SK-N-SH (cell line): ENCODE results near the gene COL4A6. TPM values are rescaled to one million over a fixed set of nuclear protein-coding genes. Genes with fewer than 3 reads are reported as not detected.

Experiments used
- CTCF ChIA-PET: fragments of 300-600, 350-600 bp; formaldehyde crosslinking; extraction: SDS; loops from one replicate; lab custom pipeline; 2021; lab: Yijun Ruan, JAX
- POLR2A ChIA-PET: fragments of 350-600 bp; sonication (Branson Sonifier 250); formaldehyde crosslinking; extraction: SDS; loops from one replicate; lab custom pipeline; 2020; ENCODE audit warnings: antibody characterized with exemption, inconsistent platforms; lab: Yijun Ruan, JAX
- DNase-seq: peaks from one replicate; pipeline ENCODE4 v3.0.0; 2012
- H2AFZ ChIP-seq: fragments of 200-600 bp; sonication (generic); 2 replicates; pipeline ENCODE4 v1.8.1; 2016; ENCODE audit warnings: antibody characterized with exemption, mild to moderate bottlenecking, low read depth
- H3F3A ChIP-seq: fragments of 200-600 bp; sonication (generic); replicated peaks from 2 replicates; pipeline ENCODE3; 2016; ENCODE audit warnings: antibody characterized with exemption, mild to moderate bottlenecking; ENCODE audit not compliant: insufficient read depth
- H3K27ac ChIP-seq, 2 experiments: fragments of 200-500 bp in 1 of 2; fragments of 200-600 bp in 1 of 2; sonication (Bioruptor generic) in 1 of 2; sonication (generic), shearing (Covaris generic) in 1 of 2; 2 replicates each; pipeline versions ENCODE4 v1.5.1 to v1.6.1; 2014 to 2016; ENCODE audit warnings: low read depth in 2 of 2, inconsistent platforms in 1 of 2, low read length in 1 of 2, mild to moderate bottlenecking in 1 of 2, mixed read lengths in 1 of 2
- H3K27me3 ChIP-seq: fragments of 200-600 bp; sonication (generic), shearing (Covaris generic); 2 replicates; pipeline ENCODE4 v1.6.1; 2016; ENCODE audit warnings: mixed run types; ENCODE audit not compliant: insufficient read depth
- H3K36me3 ChIP-seq, 2 experiments: fragments of 200-500 bp in 1 of 2; fragments of 200-600 bp in 1 of 2; sonication (Bioruptor generic) in 1 of 2; sonication (generic) in 1 of 2; replicated peaks in 1 of 2; 2 replicates each; pipeline versions ENCODE3 to v1.5.1; 2014 to 2016; ENCODE audit warnings: low read length in 1 of 2, mild to moderate bottlenecking in 1 of 2; ENCODE audit not compliant: insufficient read depth in 2 of 2, control insufficient read depth in 1 of 2
- H3K4me1 ChIP-seq, 2 experiments: fragments of 200-500 bp in 1 of 2; fragments of 200-600 bp in 1 of 2; sonication (Bioruptor generic) in 1 of 2; sonication (generic), shearing (Covaris generic) in 1 of 2; 2 replicates each; pipeline versions ENCODE4 v1.5.1 to v1.6.1; 2014 to 2016; ENCODE audit warnings: low read depth in 1 of 2, low read length in 1 of 2, mixed run types in 1 of 2; ENCODE audit not compliant: insufficient read depth in 2 of 2, control insufficient read depth in 1 of 2
- H3K4me2 ChIP-seq: fragments of 200-600 bp; sonication (generic), shearing (Covaris generic); 2 replicates; pipeline ENCODE4 v1.6.1; 2017; ENCODE audit warnings: mixed run types
- H3K4me3 ChIP-seq, 2 experiments: fragments of 200-500 bp in 1 of 2; fragments of 200-600 bp in 1 of 2; sonication (Bioruptor generic) in 1 of 2; sonication (generic), shearing (Covaris generic) in 1 of 2; 2 replicates each; pipeline versions ENCODE4 v1.5.1 to v1.8.1; 2014 to 2016; ENCODE audit warnings: low read depth in 2 of 2, inconsistent platforms in 1 of 2, low read length in 1 of 2, mild to moderate bottlenecking in 1 of 2, mixed read lengths in 1 of 2, moderate library complexity in 1 of 2
- H3K79me2 ChIP-seq: fragments of 200-600 bp; sonication (generic); 2 replicates; pipeline ENCODE4 v1.8.1; 2017; ENCODE audit warnings: mild to moderate bottlenecking; ENCODE audit not compliant: insufficient read depth
- H3K9ac ChIP-seq: fragments of 200-600 bp; sonication (generic); 2 replicates; pipeline ENCODE4 v1.6.1; 2017; ENCODE audit warnings: mixed run types
- H3K9me2 ChIP-seq: fragments of 200-600 bp; sonication (generic); 2 replicates; pipeline ENCODE4 v1.6.1; 2017; ENCODE audit warnings: mixed run types
- H3K9me3 ChIP-seq: fragments of 200-600 bp; sonication (generic); 2 replicates; pipeline ENCODE4 v1.6.1; 2017; ENCODE audit warnings: mixed run types, mild to moderate bottlenecking, moderate library complexity
- H4K20me1 ChIP-seq: fragments of 200-600 bp; sonication (generic); 2 replicates; pipeline ENCODE4 v1.6.1; 2017; ENCODE audit warnings: mild to moderate bottlenecking, mixed run types; ENCODE audit not compliant: insufficient read depth
- EP300 ChIP-seq, 2 experiments: IDR thresholded peaks; 2 replicates each; pipeline versions ENCODE4 v1.4.0 to v1.6.1; 2012; ENCODE audit warnings: borderline replicate concordance in 1 of 2, low read depth in 1 of 2, low read length in 1 of 2
- FOSL2 ChIP-seq: IDR thresholded peaks from 2 replicates; pipeline ENCODE4 v1.4.0; 2012; ENCODE audit warnings: low read depth, mild to moderate bottlenecking, moderate library complexity, borderline replicate concordance
- FOXM1 ChIP-seq: IDR thresholded peaks from 2 replicates; pipeline ENCODE4 v1.4.0; 2012; ENCODE audit warnings: low read depth, mild to moderate bottlenecking
- GATA2 ChIP-seq: sonication (generic); formaldehyde crosslinking; IDR thresholded peaks from 2 replicates; pipeline ENCODE4 v1.5.0; 2020; ENCODE audit warnings: mild to moderate bottlenecking, missing genetic modification reagents
- PBX3 ChIP-seq: IDR thresholded peaks from 2 replicates; pipeline ENCODE4; 2012
- RAD21 ChIP-seq: IDR thresholded peaks from 2 replicates; pipeline ENCODE4 v1.6.1; 2012; ENCODE audit warnings: mild to moderate bottlenecking, low read length
- TAF1 ChIP-seq: IDR thresholded peaks from 2 replicates; pipeline ENCODE4 v1.6.1; 2012; ENCODE audit warnings: low read depth, mild to moderate bottlenecking, low read length, moderate library complexity, borderline replicate concordance
- ZBTB33 ChIP-seq: IDR thresholded peaks from 2 replicates; pipeline ENCODE4 v1.4.0; 2012; ENCODE audit warnings: low read depth, borderline replicate concordance
- WGBS: methylation state at CpG from one replicate; pipeline ENCODE4 v1.1.6; 2017; ENCODE audit warnings: low lambda C conversion rate; 5-methylcytosine and 5-hydroxymethylcytosine counted together
- polyA plus RNA-seq, 3 experiments: library from polyadenylated mRNA; depleted of rRNA; stranded (reverse); fragments of >200 nt; gene quantifications; 2 replicates each; pipeline ENCODE4 v1.2.3, GENCODE V29; 2012
- TF ChIP-seq, protein P1 (sequence below): fragments of 200-600 bp; sonication (generic); IDR thresholded peaks from 2 replicates; pipeline ENCODE4 v1.6.1; 2017; ENCODE audit warnings: antibody characterized with exemption, mild to moderate bottlenecking, moderate library complexity
- TF ChIP-seq, protein P2 (sequence below): IDR thresholded peaks from 2 replicates; pipeline ENCODE4 v1.4.0; 2012; ENCODE audit warnings: low read depth

The COL4A6 gene
- polyA plus RNA-seq, 1 of the 3 experiments (the other 2 are of a cell fraction): not detected

DNA sequence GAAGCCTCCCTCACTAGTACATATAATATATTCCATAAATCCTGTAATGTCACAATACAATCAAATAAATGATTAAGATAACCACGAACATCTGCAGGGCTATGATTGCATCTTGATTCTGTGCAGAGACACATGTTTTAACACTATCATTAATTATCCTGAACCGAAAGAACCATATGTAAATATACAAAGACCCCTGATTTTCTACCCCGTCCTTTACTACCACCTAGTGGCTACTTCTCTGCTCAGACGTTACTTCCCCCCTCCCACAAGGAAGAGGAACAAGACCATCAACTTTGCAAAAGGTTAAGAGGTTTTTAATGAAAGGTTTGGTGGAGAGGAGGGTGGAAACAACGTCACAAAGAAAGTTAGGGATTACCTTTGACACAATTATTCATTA is 134.0 kb downstream of the COL4A6 start:
- Histone ChIP-seq H3K27ac (no peak overlapping the region), H3K36me3 (no peaks in the 10 kb centered on the region), H3K9me3 (no peaks in the 10 kb centered on the region), H4K20me1 (0 out of 2 replicates have a peak, but pooled peaks cover 5% of the 10 kb centered on the region), H3F3A (no peaks in the 10 kb centered on the region), H3K4me2 (no peak overlapping the region), H3K79me2 (no peaks in the 10 kb centered on the region), H3K9me2 (no peaks in the 10 kb centered on the region), H3K4me3 (peak overlapping the region in 1 of 2 experiments; percentile 16; a peak in 1 of 4 replicates), H2AFZ (no peak overlapping the region), H3K9ac (no peak overlapping the region), H3K4me1 (no peaks in the 10 kb centered on the region), H3K27me3 (peaks cover 53% of the 10 kb centered on the region)
- ChIA-PET POLR2A (no interaction called here), CTCF (interaction anchor here (1.5 kb wide), 1 partner anchor 16 kb away, joined by 3 read pairs; no protein-coding TSS in a partner anchor)
- peak; percentile 9 for DNase-seq
- WGBS: 4% methylated on average over 5 of the region's 5 CpGs
- TF ChIP-seq, protein P1, sequence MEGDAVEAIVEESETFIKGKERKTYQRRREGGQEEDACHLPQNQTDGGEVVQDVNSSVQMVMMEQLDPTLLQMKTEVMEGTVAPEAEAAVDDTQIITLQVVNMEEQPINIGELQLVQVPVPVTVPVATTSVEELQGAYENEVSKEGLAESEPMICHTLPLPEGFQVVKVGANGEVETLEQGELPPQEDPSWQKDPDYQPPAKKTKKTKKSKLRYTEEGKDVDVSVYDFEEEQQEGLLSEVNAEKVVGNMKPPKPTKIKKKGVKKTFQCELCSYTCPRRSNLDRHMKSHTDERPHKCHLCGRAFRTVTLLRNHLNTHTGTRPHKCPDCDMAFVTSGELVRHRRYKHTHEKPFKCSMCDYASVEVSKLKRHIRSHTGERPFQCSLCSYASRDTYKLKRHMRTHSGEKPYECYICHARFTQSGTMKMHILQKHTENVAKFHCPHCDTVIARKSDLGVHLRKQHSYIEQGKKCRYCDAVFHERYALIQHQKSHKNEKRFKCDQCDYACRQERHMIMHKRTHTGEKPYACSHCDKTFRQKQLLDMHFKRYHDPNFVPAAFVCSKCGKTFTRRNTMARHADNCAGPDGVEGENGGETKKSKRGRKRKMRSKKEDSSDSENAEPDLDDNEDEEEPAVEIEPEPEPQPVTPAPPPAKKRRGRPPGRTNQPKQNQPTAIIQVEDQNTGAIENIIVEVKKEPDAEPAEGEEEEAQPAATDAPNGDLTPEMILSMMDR: peak; percentile 45
- TF ChIP-seq PBX3 (no peak), ZBTB33 (no peak), RAD21 (peak; percentile 39)

DNA sequence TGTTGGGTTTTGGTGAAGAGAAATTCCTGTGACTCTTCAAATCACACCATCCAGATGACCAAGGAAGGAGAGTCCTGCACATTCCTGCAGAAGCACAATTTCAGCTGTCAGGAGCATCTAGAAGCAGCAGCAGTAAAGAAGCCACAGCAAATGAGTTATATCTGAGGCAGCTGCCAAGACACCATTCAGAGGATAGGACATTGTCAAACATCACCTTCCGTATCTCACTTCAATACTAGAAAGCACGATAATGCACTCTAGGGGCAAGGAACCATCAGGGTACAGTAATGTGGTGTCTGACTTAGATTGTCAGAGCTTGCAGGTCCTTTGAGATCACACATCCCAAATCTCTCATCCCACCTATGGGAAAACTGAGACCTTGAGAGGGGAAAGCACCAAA is 134.5 kb downstream of the COL4A6 start:
- Histone ChIP-seq H3K4me1 (no peaks in the 10 kb centered on the region), H3K4me2 (no peak overlapping the region), H3K9me3 (no peaks in the 10 kb centered on the region), H3K79me2 (no peaks in the 10 kb centered on the region), H3K36me3 (no peaks in the 10 kb centered on the region), H2AFZ (no peak overlapping the region), H3K27me3 (peaks cover 59% of the 10 kb centered on the region), H3K4me3 (no peak overlapping the region), H4K20me1 (0 out of 2 replicates have a peak, but pooled peaks cover 5% of the 10 kb centered on the region), H3K9ac (no peak overlapping the region), H3K27ac (no peak overlapping the region), H3K9me2 (no peaks in the 10 kb centered on the region), H3F3A (no peaks in the 10 kb centered on the region)
- WGBS: 24% methylated on average over 2 of the region's 2 CpGs
- DNase-seq: no peak
- TF ChIP-seq EP300 (IDR thresholded peaks at IDR 0.05; ENCODE audit: borderline replicate concordance in 1 of 2, low read depth in 1 of 2, low read length in 1 of 2) (no peak), GATA2 (CRISPR knock-in tag) (no peak), FOXM1 (no peak), TAF1 (no peak), RAD21 (no peak), FOSL2 (no peak)
- TF ChIP-seq, protein P2, sequence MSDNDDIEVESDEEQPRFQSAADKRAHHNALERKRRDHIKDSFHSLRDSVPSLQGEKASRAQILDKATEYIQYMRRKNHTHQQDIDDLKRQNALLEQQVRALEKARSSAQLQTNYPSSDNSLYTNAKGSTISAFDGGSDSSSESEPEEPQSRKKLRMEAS: no peak
- ChIA-PET POLR2A (no interaction called here), CTCF (interaction anchor here (1.5 kb wide), 1 partner anchor 15 kb away, joined by 3 read pairs; no protein-coding TSS in a partner anchor)
